Measurements from ENCODE around the gene ZNF148.

ZNF148 gene

GRCh38 chr3:125379483-125379882 lies 4.4 kb upstream of the ZNF148 start:
- no peak overlapping the region for H2AFZ ChIP-seq (ENCODE audit: low read length)
- H3K27me3 ChIP-seq (replicated peaks; ENCODE audit: insufficient read depth, low read length) = no peaks in the 10 kb centered on the region
- H3K4me3 ChIP-seq (ENCODE audit: low read length) = no peak overlapping the region
- DNase-seq = no peak
- no peak overlapping the region for H3K4me2 ChIP-seq (ENCODE audit: low read depth, low read length)
- peaks cover 14% of the 10 kb centered on the region; the same call in 1 of the 2 replicates for H3K4me1 ChIP-seq (ENCODE audit: low read length)
- H3F3A ChIP-seq (ENCODE audit: insufficient read depth, low read length) = 0 out of 2 replicates have a peak, but pooled peaks cover 4% of the 10 kb centered on the region
- H3K9me2 ChIP-seq (replicated peaks; ENCODE audit: insufficient read depth, low read length) = no peaks in the 10 kb centered on the region
- H3K27ac ChIP-seq (ENCODE audit: low read length) = no peak overlapping the region
- no peak for TF ChIP-seq EZH2 (optimal IDR thresholded peaks at IDR 0.05; ENCODE audit: low read depth, low read length)
- no peak for TF ChIP-seq CTCF (IDR thresholded peaks at IDR 0.05; ENCODE audit: low read length)
- TF ChIP-seq EZH2phosphoT487 (IDR thresholded peaks at IDR 0.05; ENCODE audit: low read length) = no peak
- H3K36me3 ChIP-seq (replicated peaks; ENCODE audit: insufficient read depth, low read length) = no peaks in the 10 kb centered on the region
- peaks cover 16% of the 10 kb centered on the region for H3K79me2 ChIP-seq (ENCODE audit: low read length)
- H3K9me3 ChIP-seq (replicated peaks; ENCODE audit: insufficient read depth, low read length) = no peaks in the 10 kb centered on the region
- H4K20me1 ChIP-seq (ENCODE audit: insufficient read depth, low read length) = no peaks in the 10 kb centered on the region
- no peak overlapping the region for H3K9ac ChIP-seq (ENCODE audit: low read length)

GRCh38 chr3:125378762-125379161 lies 3.6 kb upstream of the ZNF148 start:
- peaks cover 23% of the 10 kb centered on the region for H3K79me2 ChIP-seq (ENCODE audit: low read length)
- peaks cover 14% of the 10 kb centered on the region; the same call in 1 of the 2 replicates for H3K4me1 ChIP-seq (ENCODE audit: low read length)
- TF ChIP-seq EZH2 (optimal IDR thresholded peaks at IDR 0.05; ENCODE audit: low read depth, low read length) = no peak
- no peak for TF ChIP-seq CTCF (IDR thresholded peaks at IDR 0.05; ENCODE audit: low read length)
- no peaks in the 10 kb centered on the region for H3K36me3 ChIP-seq (replicated peaks; ENCODE audit: insufficient read depth, low read length)
- no peak overlapping the region for H3K4me3 ChIP-seq (ENCODE audit: low read length)
- H3K27ac ChIP-seq (ENCODE audit: low read length) = no peak overlapping the region
- H3K9ac ChIP-seq (ENCODE audit: low read length) = no peak overlapping the region
- 0 out of 2 replicates have a peak, but pooled peaks cover 4% of the 10 kb centered on the region for H3F3A ChIP-seq (ENCODE audit: insufficient read depth, low read length)
- H3K4me2 ChIP-seq (ENCODE audit: low read depth, low read length) = no peak overlapping the region
- no peaks in the 10 kb centered on the region for H3K9me3 ChIP-seq (replicated peaks; ENCODE audit: insufficient read depth, low read length)
- H3K27me3 ChIP-seq (replicated peaks; ENCODE audit: insufficient read depth, low read length) = no peaks in the 10 kb centered on the region
- H4K20me1 ChIP-seq (ENCODE audit: insufficient read depth, low read length) = no peaks in the 10 kb centered on the region
- no peak overlapping the region for H2AFZ ChIP-seq (ENCODE audit: low read length)
- no peaks in the 10 kb centered on the region for H3K9me2 ChIP-seq (replicated peaks; ENCODE audit: insufficient read depth, low read length)
- no peak for DNase-seq

- Histone ChIP-seq H3K27me3 (replicated peaks; ENCODE audit: insufficient read depth, low read length) (no peaks in the 10 kb centered on the region), H3K36me3 (replicated peaks; ENCODE audit: insufficient read depth, low read length) (no peaks in the 10 kb centered on the region), H3K9me3 (replicated peaks; ENCODE audit: insufficient read depth, low read length) (no peaks in the 10 kb centered on the region), H3K4me3 (ENCODE audit: low read length) (peak overlapping the region; percentile 90), H3K27ac (ENCODE audit: low read length) (no peak overlapping the region), H3F3A (ENCODE audit: insufficient read depth, low read length) (no peaks in the 10 kb centered on the region), H3K9me2 (replicated peaks; ENCODE audit: insufficient read depth, low read length) (no peaks in the 10 kb centered on the region), H3K79me2 (ENCODE audit: low read length) (peaks cover 50% of the 10 kb centered on the region), H3K4me1 (ENCODE audit: low read length) (peaks cover 6% of the 10 kb centered on the region; the same call in 1 of the 2 replicates), H2AFZ (ENCODE audit: low read length) (peak overlapping the region; percentile 78), H3K4me2 (ENCODE audit: low read depth, low read length) (peak overlapping the region; percentile 88), H4K20me1 (ENCODE audit: insufficient read depth, low read length) (no peaks in the 10 kb centered on the region), H3K9ac (ENCODE audit: low read length) (peak overlapping the region; percentile 80)
- no peak for DNase-seq
- no peak for TF ChIP-seq EZH2 (optimal IDR thresholded peaks at IDR 0.05; ENCODE audit: low read depth, low read length)
- TF ChIP-seq EZH2phosphoT487 (IDR thresholded peaks at IDR 0.05; ENCODE audit: low read length) = no peak
- TF ChIP-seq CTCF (IDR thresholded peaks at IDR 0.05; ENCODE audit: low read length) = no peak
Measured at GRCh38 chr3:125375950-125376679, 990 bp upstream of the ZNF148 start.
